PFSK-1 (cell line): ENCODE data around the gene NLGN4X.

Experiments
- FOXP2 ChIP-seq: optimal IDR thresholded peaks from 2 replicates; pipeline ENCODE3; 2011; ENCODE audit warnings: borderline replicate concordance, control low read depth, inconsistent platforms; ENCODE audit not compliant: insufficient read depth; ENCODE audit errors: extremely low read length, extremely low read depth
- POLR2AphosphoS5 ChIP-seq: IDR thresholded peaks from 2 replicates; pipeline ENCODE4 v1.6.1; 2012; ENCODE audit warnings: low read depth, mild to moderate bottlenecking, control low read depth, low read length, moderate library complexity
- REST ChIP-seq, 2 experiments: IDR thresholded peaks; 2 replicates each; pipeline versions ENCODE4 v1.6.1 to v1.8.0; 2011 to 2012; ENCODE audit warnings: low read depth in 2 of 2, low read length in 2 of 2, control low read depth in 1 of 2, inconsistent platforms in 1 of 2, mild to moderate bottlenecking in 1 of 2, moderate library complexity in 1 of 2; ENCODE audit not compliant: insufficient read depth in 1 of 2

GRCh38 chrX:6226596-6227452 lies 1.8 kb downstream of the NLGN4X start:
- TF ChIP-seq POLR2AphosphoS5 (no peak), FOXP2 (no peak), REST (IDR thresholded peaks at IDR 0.05; ENCODE audit: insufficient read depth in 1 of 2, low read depth in 2 of 2, low read length in 2 of 2) (no peak)
